GM13977 (cell line): ENCODE data around the gene RNF10.
A peak's percentile ranks its signal among the peaks of the same experiment; 100 is the strongest.

Source experiments
- DNase-seq: peaks from one replicate; pipeline ENCODE4 v3.0.0; 2012; ENCODE audit warnings: low spot score
- CTCF ChIP-seq: IDR thresholded peaks from 2 replicates; pipeline ENCODE4 v1.5.1; 2012; ENCODE audit warnings: mild to moderate bottlenecking, control low read depth; ENCODE audit not compliant: insufficient read depth; ENCODE audit errors: extremely low read depth, missing control alignments
- in situ Hi-C: fragments of 300-500 bp; cut with MboI; formaldehyde crosslinking; loops from one replicate; pipeline ENCODE4 v1.12.0; 2022; ENCODE audit warnings: low sequenced_read_pairs, low pct_unique_long_range_greater_than_20kb, mixed read lengths, inconsistent platforms; ENCODE audit not compliant: unreplicated experiment

RNF10 gene

GRCh38 chr12:120573560-120573959, 39.4 kb downstream of the RNF10 start:
- in situ Hi-C loops, result no loop called here
- no peak for TF ChIP-seq CTCF
- DNase-seq, result no peak

- no peak for DNase-seq
- TF ChIP-seq CTCF, result no peak
- in situ Hi-C loops, result no loop called here
These were observed 40.0 kb downstream of the RNF10 start for GRCh38 chr12:120574106-120574505.

GRCh38 chr12:120579179-120579578, 45.0 kb downstream of the RNF10 start:
- in situ Hi-C loops, result loop anchor here (25.0 kb wide), 1 partner anchor 383 kb away; no protein-coding TSS in a partner anchor
- TF ChIP-seq CTCF, result no peak
- no peak for DNase-seq

DNA sequence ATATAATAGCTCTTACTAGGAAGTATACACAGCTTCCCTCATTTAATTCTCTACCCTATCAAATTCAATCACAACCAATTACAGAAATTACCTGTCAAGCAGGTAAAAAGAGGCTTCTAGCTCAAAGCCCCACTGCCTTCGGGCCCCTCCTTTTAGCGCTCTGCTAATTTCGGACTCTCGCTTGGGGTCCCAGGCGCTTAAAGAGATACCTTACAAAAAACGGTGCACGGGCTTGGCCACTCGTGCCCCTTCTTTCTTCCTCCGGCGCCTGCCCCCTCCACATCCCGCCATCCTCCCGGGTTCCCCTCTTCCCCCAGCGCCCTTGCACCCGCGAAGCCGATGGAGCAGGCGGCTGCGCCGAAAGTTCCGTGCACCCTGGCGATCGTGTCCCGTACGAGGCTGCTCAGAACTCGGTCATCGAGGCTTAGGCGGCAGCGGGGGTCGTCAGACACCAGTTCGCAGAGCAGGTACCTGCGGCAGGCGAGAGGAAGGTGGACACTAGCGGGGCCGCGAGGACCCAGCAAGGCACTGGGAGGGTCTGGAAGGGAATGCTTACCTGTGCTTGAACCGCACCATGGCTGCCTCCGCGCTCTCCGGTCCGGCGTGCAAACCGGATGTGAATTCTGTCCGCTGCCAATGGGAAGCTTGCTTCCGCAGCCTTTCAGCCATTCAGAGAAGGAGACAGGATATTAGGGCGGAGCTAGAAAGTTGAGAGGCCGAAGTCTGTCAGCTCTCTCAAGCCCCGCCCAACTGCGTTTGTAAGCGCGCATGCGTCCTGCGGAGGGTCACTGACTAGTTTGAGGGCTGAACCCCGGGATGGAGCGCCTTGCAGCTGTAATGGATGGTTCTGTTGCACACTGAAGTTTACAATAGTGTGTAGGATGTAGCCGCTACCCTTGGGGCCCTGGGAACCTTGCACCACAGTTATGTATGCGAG, 46.9 kb downstream of the RNF10 start, which contains the start of gene POP5:
POP5 (minus strand) TSS at position 616 of the 937 bp plus-strand sequence; CDS start at position 576, 40 bp downstream.
- no peak for TF ChIP-seq CTCF
- peak; percentile 93 for DNase-seq
- in situ Hi-C loops, result loop anchor here (10.0 to 25.0 kb wide), 2 partner anchors 134 to 381 kb away; partner anchors contain the start of gene UNC119B

DNA sequence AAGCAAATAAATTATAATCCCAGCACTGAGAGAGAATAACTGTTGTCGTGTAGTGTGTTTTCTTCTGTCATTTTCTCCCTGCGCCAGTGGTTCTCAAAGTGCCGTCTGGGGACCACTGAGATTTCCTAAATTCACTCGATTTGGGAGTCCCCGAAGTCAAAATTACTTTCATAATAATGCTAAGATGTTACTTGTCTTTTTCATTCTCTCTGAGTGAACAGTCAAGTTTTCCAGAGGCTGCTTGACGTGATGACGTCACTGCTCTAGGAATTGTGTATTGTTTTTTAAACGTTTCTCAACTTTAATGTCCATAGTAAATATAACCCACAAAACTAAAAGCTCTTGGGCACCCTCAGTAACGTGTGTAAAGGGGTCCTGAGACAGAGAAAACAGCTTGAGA, 47.8 kb downstream of the RNF10 start:
- no peak for DNase-seq
- in situ Hi-C loops, result loop anchor here (10.0 to 25.0 kb wide), 2 partner anchors 133 to 380 kb away; partner anchors contain the start of gene UNC119B

More for the DNA sequence above, 47.8 kb downstream of the RNF10 start:
- TF ChIP-seq CTCF, result no peak
